Natural killer cell (primary cell): ENCODE measurements around the gene SLX1A. TPM values are rescaled to one million over a fixed set of nuclear protein-coding genes. Genes with fewer than 3 reads are reported as not detected.
"Not testable (repeated sequence)": the region's sequence is repeated elsewhere in the genome, so short reads cannot be mapped to it uniquely, and the experiment has no call there.

Experiments used
- ATAC-seq, 3 donors: fragments of 150-1000 bp in 2 of 3; fragments of 200-7000 bp in 1 of 3; cut with Tn5 transposase; 1 replicate in 1 of 3; 2 replicates in 2 of 3; pipeline ENCODE4 v1.10.0; 2021; ENCODE audit warnings: mild to moderate bottlenecking in 2 of 3, moderate library complexity in 2 of 3
- DNase-seq, 2 donors: peaks; one replicate each; pipeline versions ENCODE4 v3.0.0 to v3.0.0-alpha.2; 2013 to 2021; ENCODE audit warnings: mixed read lengths in 1 of 2
- H3K27ac ChIP-seq: one replicate; pipeline ENCODE4 v1.5.1; 2013; ENCODE audit warnings: mild to moderate bottlenecking, low read length
- H3K27me3 ChIP-seq: one replicate; pipeline ENCODE4 v1.6.1; 2013; ENCODE audit warnings: low read length; ENCODE audit not compliant: control insufficient read depth, insufficient read depth
- H3K36me3 ChIP-seq: one replicate; pipeline ENCODE4 v1.6.1; 2013; ENCODE audit warnings: low read length; ENCODE audit not compliant: control insufficient read depth, insufficient read depth
- H3K4me1 ChIP-seq: one replicate; pipeline ENCODE4 v1.6.1; 2013; ENCODE audit warnings: low read length; ENCODE audit not compliant: control insufficient read depth, insufficient read depth
- H3K4me3 ChIP-seq: one replicate; pipeline ENCODE4 v1.5.1; 2013; ENCODE audit warnings: low read length
- H3K9me3 ChIP-seq: one replicate; pipeline ENCODE4 v1.6.1; 2013; ENCODE audit warnings: low read length; ENCODE audit not compliant: control insufficient read depth, insufficient read depth
- H3K27ac Mint-ChIP-seq, 2 donors: one replicate each; pipeline ENCODE4 v1.8.0; 2022; ENCODE audit warnings: mild to moderate bottlenecking in 2 of 2, mixed read lengths in 2 of 2, moderate library complexity in 1 of 2
- H3K27me3 Mint-ChIP-seq, 2 donors: one replicate each; pipeline ENCODE4 v1.8.0; 2022; ENCODE audit warnings: low read depth in 2 of 2, mixed read lengths in 2 of 2
- H3K36me3 Mint-ChIP-seq: one replicate; pipeline ENCODE4 v1.8.0; 2022; ENCODE audit warnings: mixed read lengths
- H3K4me1 Mint-ChIP-seq, 2 donors: one replicate each; pipeline ENCODE4 v1.8.0; 2022; ENCODE audit warnings: mixed read lengths in 2 of 2
- H3K4me3 Mint-ChIP-seq: one replicate; pipeline ENCODE4 v1.8.0; 2022; ENCODE audit warnings: mild to moderate bottlenecking, moderate library complexity, mixed read lengths
- H3K9me3 Mint-ChIP-seq, 2 donors: one replicate each; pipeline ENCODE4 v1.8.0; 2022; ENCODE audit warnings: mixed read lengths in 2 of 2
- WGBS: methylation state at CpG from one replicate; pipeline ENCODE4 v1.1.7; 2013; ENCODE audit warnings: missing lambda C conversion rate; ENCODE audit not compliant: insufficient coverage; 5-methylcytosine and 5-hydroxymethylcytosine counted together
- intact Hi-C: fragments of 100-400 bp; cut with micrococcal nuclease; formaldehyde crosslinking; loops from one replicate; pipeline ENCODE4 v1.14.2; 2022
- total RNA-seq, 4 donors: library from RNA; stranded (reverse); fragments of 120-200 nt in 1 of 4; gene quantifications; one replicate each; pipeline versions ENCODE4 v1.2.3 to v1.2.4, GENCODE V29; 2013 to 2022
- TF ChIP-seq, protein P1 (sequence below): fragments of 200-600 bp; IDR thresholded peaks from one replicate; pipeline ENCODE4 v1.8.0; 2022; ENCODE audit warnings: antibody characterized with exemption

The SLX1A gene
- total RNA-seq, 3 donors from 2014 or later (not counting 1 experiment from before 2014, with no cell fraction given): 78.1 to 132 (median 109) TPM

DNA sequence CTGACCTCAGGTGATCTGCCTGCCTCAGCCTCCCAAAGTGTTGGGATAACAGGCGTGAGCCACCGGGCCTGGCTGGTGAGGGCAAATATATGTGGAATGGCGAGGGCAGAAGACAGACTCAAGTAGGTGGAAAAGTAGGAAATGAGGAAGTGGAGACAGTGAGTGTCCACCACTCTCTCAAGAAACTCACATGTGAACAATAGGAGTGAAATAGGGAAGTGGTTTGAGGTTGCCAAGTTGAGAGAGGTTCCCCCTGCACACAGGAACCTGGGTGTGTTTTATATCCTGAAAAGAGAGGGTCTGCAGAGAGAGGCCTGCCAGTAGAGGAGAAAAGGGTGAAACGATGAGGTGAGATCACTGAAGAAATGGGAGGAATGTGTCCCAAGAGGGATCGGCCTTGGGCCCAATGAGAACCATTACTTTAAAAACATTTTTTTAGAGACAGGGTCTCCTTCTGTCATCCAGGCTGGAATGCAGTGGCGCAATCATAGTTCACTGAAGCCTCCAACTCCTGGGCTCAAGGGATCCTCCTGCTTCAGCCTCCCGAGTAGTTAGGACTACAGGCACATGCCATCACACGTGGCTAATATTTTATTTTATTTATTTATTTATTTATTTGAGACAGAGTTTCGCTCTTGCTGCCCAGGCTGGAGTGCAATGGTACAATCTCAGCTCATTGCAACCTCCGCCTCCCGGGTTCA is 27.3 kb upstream of the SLX1A start:
- 48% methylated on average over 9 of the region's 11 CpGs for WGBS
- peak; percentile 57 to 85 (median 77) for ATAC-seq
- peak overlapping the region; percentile 79 for H3K4me3 Mint-ChIP-seq
- intact Hi-C loops: no loop called here
- Histone ChIP-seq H3K36me3 (no peaks in the 10 kb centered on the region), H3K27ac (peak overlapping the region; percentile 41), H3K4me3 (no peak overlapping the region), H3K27me3 (no peaks in the 10 kb centered on the region), H3K9me3 (no peaks in the 10 kb centered on the region), H3K4me1 (peaks cover 47% of the 10 kb centered on the region)
- TF ChIP-seq, protein P1, sequence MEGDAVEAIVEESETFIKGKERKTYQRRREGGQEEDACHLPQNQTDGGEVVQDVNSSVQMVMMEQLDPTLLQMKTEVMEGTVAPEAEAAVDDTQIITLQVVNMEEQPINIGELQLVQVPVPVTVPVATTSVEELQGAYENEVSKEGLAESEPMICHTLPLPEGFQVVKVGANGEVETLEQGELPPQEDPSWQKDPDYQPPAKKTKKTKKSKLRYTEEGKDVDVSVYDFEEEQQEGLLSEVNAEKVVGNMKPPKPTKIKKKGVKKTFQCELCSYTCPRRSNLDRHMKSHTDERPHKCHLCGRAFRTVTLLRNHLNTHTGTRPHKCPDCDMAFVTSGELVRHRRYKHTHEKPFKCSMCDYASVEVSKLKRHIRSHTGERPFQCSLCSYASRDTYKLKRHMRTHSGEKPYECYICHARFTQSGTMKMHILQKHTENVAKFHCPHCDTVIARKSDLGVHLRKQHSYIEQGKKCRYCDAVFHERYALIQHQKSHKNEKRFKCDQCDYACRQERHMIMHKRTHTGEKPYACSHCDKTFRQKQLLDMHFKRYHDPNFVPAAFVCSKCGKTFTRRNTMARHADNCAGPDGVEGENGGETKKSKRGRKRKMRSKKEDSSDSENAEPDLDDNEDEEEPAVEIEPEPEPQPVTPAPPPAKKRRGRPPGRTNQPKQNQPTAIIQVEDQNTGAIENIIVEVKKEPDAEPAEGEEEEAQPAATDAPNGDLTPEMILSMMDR: no peak
- H3K27ac Mint-ChIP-seq: peak overlapping the region; percentile 67 to 84
- H3K9me3 Mint-ChIP-seq: no peaks in the 10 kb centered on the region
- peak in 1 of 2 donors; percentile 46 for DNase-seq
- no peaks in the 10 kb centered on the region for H3K36me3 Mint-ChIP-seq
- no peaks in the 10 kb centered on the region for H3K27me3 Mint-ChIP-seq
- H3K4me1 Mint-ChIP-seq: peaks cover 30 to 39% of the 10 kb centered on the region in 2 donors

DNA sequence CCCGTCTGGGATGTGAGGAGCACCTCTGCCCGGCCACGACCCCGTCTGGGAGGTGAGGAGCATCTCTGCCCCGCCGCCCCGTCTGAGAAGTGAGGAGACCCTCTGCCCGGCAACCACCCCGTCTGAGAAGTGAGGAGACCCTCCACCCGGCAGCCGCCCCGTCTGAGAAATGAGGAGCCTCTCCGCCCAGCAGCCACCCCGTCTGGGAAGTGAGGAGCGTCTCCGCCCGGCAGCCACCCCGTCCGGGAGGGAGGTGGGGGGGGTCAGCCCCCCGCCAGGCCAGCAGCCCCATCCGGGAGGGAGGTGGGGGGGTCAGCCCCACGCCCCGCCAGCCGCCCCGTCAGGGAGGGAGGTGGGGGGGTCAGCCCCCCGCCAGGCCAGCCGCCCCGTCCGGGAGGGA is 24.9 kb upstream of the SLX1A start:
- peaks cover 30 to 33% of the 10 kb centered on the region in 2 donors for H3K4me1 Mint-ChIP-seq
- H3K4me3 ChIP-seq, H3K27ac Mint-ChIP-seq, H3K9me3 ChIP-seq, H3K4me3 Mint-ChIP-seq, H3K27ac ChIP-seq, H3K27me3 Mint-ChIP-seq, H3K27me3 ChIP-seq, ATAC-seq, DNase-seq, H3K9me3 Mint-ChIP-seq, H3K36me3 Mint-ChIP-seq, intact Hi-C loops, H3K36me3 ChIP-seq: not testable (repeated sequence)
- WGBS: 92% methylated on average over 6 of the region's 29 CpGs
- peaks cover 36% of the 10 kb centered on the region for H3K4me1 ChIP-seq

DNA sequence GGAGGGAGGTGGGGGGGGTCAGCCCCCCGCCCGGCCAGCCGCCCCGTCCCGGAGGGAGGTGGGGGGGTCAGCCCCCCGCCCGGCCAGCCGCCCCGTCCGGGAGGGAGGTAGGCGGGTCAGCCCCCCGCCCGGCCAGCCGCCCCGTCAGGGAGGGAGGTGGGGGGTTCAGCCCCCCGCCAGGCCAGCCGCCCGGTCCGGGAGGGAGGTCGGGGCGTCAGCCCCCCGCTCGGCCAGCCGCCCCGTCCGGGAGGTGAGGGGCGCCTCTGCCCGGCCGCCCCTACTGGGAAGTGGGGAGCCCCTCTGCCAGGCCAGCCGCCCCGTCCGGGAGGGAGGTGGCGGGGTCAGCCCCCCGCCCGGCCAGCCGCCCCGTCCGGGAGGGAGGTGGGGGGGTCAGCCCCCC is 24.3 kb upstream of the SLX1A start:
- ATAC-seq, H3K27me3 Mint-ChIP-seq, H3K4me3 Mint-ChIP-seq, H3K27ac Mint-ChIP-seq, H3K27me3 ChIP-seq, H3K9me3 Mint-ChIP-seq, H3K36me3 ChIP-seq, H3K9me3 ChIP-seq, H3K27ac ChIP-seq, H3K36me3 Mint-ChIP-seq, DNase-seq, H3K4me3 ChIP-seq, intact Hi-C loops: not testable (repeated sequence)
- peaks cover 30% of the 10 kb centered on the region for H3K4me1 ChIP-seq
- 96% methylated on average over 18 of the region's 38 CpGs for WGBS
- H3K4me1 Mint-ChIP-seq: peaks cover 28 to 30% of the 10 kb centered on the region in 2 donors

GRCh38 chr16:30170145-30170544 is 23.5 kb upstream of the SLX1A start:
- H3K27ac Mint-ChIP-seq, intact Hi-C loops, H3K36me3 ChIP-seq, H3K4me3 ChIP-seq, ATAC-seq, H3K27me3 Mint-ChIP-seq, H3K36me3 Mint-ChIP-seq, H3K9me3 Mint-ChIP-seq, H3K27me3 ChIP-seq, H3K9me3 ChIP-seq, H3K4me3 Mint-ChIP-seq, H3K27ac ChIP-seq, DNase-seq: not testable (repeated sequence)
- peaks cover 21 to 23% of the 10 kb centered on the region in 2 donors for H3K4me1 Mint-ChIP-seq
- peaks cover 23% of the 10 kb centered on the region for H3K4me1 ChIP-seq
- no CpG with 5 or more reads among the region's 31 CpGs for WGBS

DNA sequence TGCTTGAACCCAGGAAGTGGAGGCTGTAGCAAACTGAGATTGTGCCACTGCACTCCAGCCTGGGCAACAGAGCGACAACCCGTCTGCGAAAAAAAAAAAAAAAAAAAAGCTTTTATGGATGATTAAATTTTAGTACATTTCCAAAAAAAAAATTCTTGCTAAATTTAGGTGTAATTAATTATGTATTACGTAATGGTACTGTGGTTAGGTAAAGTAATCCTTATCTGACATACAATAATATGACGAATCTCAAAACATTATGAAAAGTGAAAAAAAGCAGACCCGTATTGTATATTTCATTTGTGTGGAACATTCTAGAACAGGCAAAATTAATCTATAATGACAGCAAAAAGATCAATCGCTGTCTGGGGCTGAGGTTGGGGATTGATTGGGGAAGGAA is 20.6 kb upstream of the SLX1A start:
- Mint-ChIP-seq H3K9me3 (no peaks in the 10 kb centered on the region), H3K36me3 (no peaks in the 10 kb centered on the region), H3K27ac (no peak overlapping the region), H3K4me3 (no peak overlapping the region), H3K4me1 (no peaks in the 10 kb centered on the region), H3K27me3 (no peaks in the 10 kb centered on the region)
- H3K4me3 ChIP-seq: no peak overlapping the region
- no peak overlapping the region for H3K27ac ChIP-seq
- intact Hi-C loops: no loop called here
- DNase-seq (no peak), ATAC-seq (no peak)
- no peaks in the 10 kb centered on the region for H3K27me3 ChIP-seq
- TF ChIP-seq, protein P1: no peak
- no peaks in the 10 kb centered on the region for H3K9me3 ChIP-seq
- 93% methylated on average over 4 of the region's 7 CpGs for WGBS
- H3K4me1 ChIP-seq: no peaks in the 10 kb centered on the region
- no peaks in the 10 kb centered on the region for H3K36me3 ChIP-seq

DNA sequence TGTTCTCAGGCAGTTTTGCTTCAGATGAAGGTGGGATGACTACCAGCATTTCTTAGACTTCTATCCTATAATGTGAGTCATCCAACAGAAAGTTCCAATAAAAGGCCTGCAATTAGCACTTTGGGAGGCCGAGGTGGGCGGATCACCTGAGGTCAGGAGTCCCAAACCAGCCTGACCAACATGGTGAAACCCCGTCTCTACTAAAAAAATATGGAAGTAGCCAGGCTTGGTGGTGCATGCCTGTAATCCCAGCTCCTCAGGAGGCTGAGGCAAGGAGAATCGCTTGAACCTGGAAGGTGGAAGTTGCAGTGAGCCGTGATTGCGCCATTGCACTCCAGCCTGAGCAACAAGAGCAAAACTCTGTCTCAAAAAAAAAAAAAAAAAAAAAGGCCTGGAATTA is 16.8 kb upstream of the SLX1A start:
- intact Hi-C loops, H3K4me3 ChIP-seq, H3K27ac Mint-ChIP-seq, H3K27ac ChIP-seq, H3K4me1 ChIP-seq, H3K27me3 Mint-ChIP-seq, H3K36me3 ChIP-seq, H3K4me1 Mint-ChIP-seq, H3K36me3 Mint-ChIP-seq, H3K9me3 ChIP-seq, H3K27me3 ChIP-seq, H3K9me3 Mint-ChIP-seq, H3K4me3 Mint-ChIP-seq, DNase-seq, ATAC-seq: not testable (repeated sequence)
- 94% methylated on average over 6 of the region's 6 CpGs for WGBS
